Neural cell (in vitro differentiated cells): Measurements from ENCODE around the gene INTS11.

Experiments
- POLR2AphosphoS5 ChIP-seq: IDR thresholded peaks from 2 replicates; pipeline ENCODE4 v1.6.1; 2012
- RAD21 ChIP-seq: fragments of 450-650 bp; conservative IDR thresholded peaks from 2 replicates; pipeline ENCODE4 v1.6.1; 2014; ENCODE audit warnings: antibody characterized with exemption, mild to moderate bottlenecking, moderate library complexity
- TF ChIP-seq, protein P1 (sequence below): IDR thresholded peaks from 2 replicates; pipeline ENCODE4 v1.6.1; 2012; ENCODE audit warnings: borderline replicate concordance
- TF ChIP-seq, protein P2 (sequence below): fragments of 450-650 bp; IDR thresholded peaks from 2 replicates; pipeline ENCODE4 v1.5.1; 2014; ENCODE audit warnings: antibody characterized with exemption, mild to moderate bottlenecking, moderate library complexity; ENCODE audit not compliant: poor library complexity, severe bottlenecking

GRCh38 chr1:1347663-1348419 is 23.4 kb upstream of the INTS11 start:
- TF ChIP-seq POLR2AphosphoS5 (no peak), RAD21 (no peak)
- TF ChIP-seq, protein P1, sequence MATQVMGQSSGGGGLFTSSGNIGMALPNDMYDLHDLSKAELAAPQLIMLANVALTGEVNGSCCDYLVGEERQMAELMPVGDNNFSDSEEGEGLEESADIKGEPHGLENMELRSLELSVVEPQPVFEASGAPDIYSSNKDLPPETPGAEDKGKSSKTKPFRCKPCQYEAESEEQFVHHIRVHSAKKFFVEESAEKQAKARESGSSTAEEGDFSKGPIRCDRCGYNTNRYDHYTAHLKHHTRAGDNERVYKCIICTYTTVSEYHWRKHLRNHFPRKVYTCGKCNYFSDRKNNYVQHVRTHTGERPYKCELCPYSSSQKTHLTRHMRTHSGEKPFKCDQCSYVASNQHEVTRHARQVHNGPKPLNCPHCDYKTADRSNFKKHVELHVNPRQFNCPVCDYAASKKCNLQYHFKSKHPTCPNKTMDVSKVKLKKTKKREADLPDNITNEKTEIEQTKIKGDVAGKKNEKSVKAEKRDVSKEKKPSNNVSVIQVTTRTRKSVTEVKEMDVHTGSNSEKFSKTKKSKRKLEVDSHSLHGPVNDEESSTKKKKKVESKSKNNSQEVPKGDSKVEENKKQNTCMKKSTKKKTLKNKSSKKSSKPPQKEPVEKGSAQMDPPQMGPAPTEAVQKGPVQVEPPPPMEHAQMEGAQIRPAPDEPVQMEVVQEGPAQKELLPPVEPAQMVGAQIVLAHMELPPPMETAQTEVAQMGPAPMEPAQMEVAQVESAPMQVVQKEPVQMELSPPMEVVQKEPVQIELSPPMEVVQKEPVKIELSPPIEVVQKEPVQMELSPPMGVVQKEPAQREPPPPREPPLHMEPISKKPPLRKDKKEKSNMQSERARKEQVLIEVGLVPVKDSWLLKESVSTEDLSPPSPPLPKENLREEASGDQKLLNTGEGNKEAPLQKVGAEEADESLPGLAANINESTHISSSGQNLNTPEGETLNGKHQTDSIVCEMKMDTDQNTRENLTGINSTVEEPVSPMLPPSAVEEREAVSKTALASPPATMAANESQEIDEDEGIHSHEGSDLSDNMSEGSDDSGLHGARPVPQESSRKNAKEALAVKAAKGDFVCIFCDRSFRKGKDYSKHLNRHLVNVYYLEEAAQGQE: no peak
- TF ChIP-seq, protein P2, sequence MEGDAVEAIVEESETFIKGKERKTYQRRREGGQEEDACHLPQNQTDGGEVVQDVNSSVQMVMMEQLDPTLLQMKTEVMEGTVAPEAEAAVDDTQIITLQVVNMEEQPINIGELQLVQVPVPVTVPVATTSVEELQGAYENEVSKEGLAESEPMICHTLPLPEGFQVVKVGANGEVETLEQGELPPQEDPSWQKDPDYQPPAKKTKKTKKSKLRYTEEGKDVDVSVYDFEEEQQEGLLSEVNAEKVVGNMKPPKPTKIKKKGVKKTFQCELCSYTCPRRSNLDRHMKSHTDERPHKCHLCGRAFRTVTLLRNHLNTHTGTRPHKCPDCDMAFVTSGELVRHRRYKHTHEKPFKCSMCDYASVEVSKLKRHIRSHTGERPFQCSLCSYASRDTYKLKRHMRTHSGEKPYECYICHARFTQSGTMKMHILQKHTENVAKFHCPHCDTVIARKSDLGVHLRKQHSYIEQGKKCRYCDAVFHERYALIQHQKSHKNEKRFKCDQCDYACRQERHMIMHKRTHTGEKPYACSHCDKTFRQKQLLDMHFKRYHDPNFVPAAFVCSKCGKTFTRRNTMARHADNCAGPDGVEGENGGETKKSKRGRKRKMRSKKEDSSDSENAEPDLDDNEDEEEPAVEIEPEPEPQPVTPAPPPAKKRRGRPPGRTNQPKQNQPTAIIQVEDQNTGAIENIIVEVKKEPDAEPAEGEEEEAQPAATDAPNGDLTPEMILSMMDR: no peak
